H1 (cell line): ENCODE measurements around the gene SIGLEC6. TPM values are rescaled to one million over a fixed set of nuclear protein-coding genes. Genes with fewer than 3 reads are reported as not detected.

Source experiments
- CTCF ChIA-PET: fragments of 300-600 bp; sonication (Branson Sonifier 250); formaldehyde crosslinking; loops from one replicate; lab custom pipeline; 2021; ENCODE audit not compliant: partially characterized antibody; lab: Charles Lee
- POLR2A ChIA-PET: fragments of 300-600 bp; sonication (Branson Sonifier 250); formaldehyde crosslinking; loops from one replicate; lab custom pipeline; 2021; ENCODE audit warnings: inconsistent platforms; ENCODE audit not compliant: partially characterized antibody; lab: Charles Lee
- DNase-seq, 2 experiments: peaks; one replicate each; pipeline versions ENCODE4 v3.0.0 to v3.0.0-alpha.2; 2010 to 2022; ENCODE audit warnings: low spot score in 2 of 2, low read depth in 1 of 2, mixed read lengths in 1 of 2
- FAIRE-seq: peaks from 2 replicates; lab custom pipeline; 2011; peaks lifted over from hg19 to GRCh38; lab: Jason Lieb, UNC
- H2AFZ ChIP-seq: 2 replicates; pipeline ENCODE4 v1.8.1; 2012; ENCODE audit warnings: low read length, inconsistent platforms
- H2AK5ac ChIP-seq: 2 replicates; pipeline ENCODE4 v1.6.1; 2013; ENCODE audit warnings: low read depth, low read length
- H2BK120ac ChIP-seq: replicated peaks from 2 replicates; pipeline ENCODE3; 2013; ENCODE audit warnings: low read depth, low read length, inconsistent platforms
- H2BK12ac ChIP-seq: 2 replicates; pipeline ENCODE4 v1.6.1; 2013; ENCODE audit warnings: low read depth, low read length
- H2BK15ac ChIP-seq: 2 replicates; pipeline ENCODE4 v1.6.1; 2013; ENCODE audit warnings: low read length
- H2BK20ac ChIP-seq: 2 replicates; pipeline ENCODE4 v1.6.1; 2013; ENCODE audit warnings: low read length
- H2BK5ac ChIP-seq: 2 replicates; pipeline ENCODE4 v1.6.1; 2013; ENCODE audit warnings: low read depth, low read length
- H3K14ac ChIP-seq: 2 replicates; pipeline ENCODE4 v1.6.1; 2013; ENCODE audit warnings: inconsistent platforms; ENCODE audit not compliant: insufficient read length
- H3K18ac ChIP-seq: 2 replicates; pipeline ENCODE4 v1.6.1; 2013; ENCODE audit warnings: low read length; ENCODE audit errors: extremely low read depth
- H3K23ac ChIP-seq: 2 replicates; pipeline ENCODE4 v1.6.1; 2013; ENCODE audit warnings: inconsistent platforms; ENCODE audit not compliant: insufficient read length
- H3K23me2 ChIP-seq: 2 replicates; pipeline ENCODE4 v1.6.1; 2013; ENCODE audit warnings: low read depth, low read length
- H3K27ac ChIP-seq: 2 replicates; pipeline ENCODE4 v1.6.1; 2011; ENCODE audit warnings: low read depth, low read length, inconsistent platforms
- H3K27me3 ChIP-seq, 4 experiments: replicated peaks in 1 of 4; 1 replicate in 1 of 4; 2 replicates in 3 of 4; pipeline versions ENCODE4 v1.6.1 to v1.8.1; 2011 to 2013; ENCODE audit warnings: low read length in 3 of 4, mild to moderate bottlenecking in 3 of 4, inconsistent platforms in 2 of 4, mixed read lengths in 2 of 4, moderate library complexity in 1 of 4; ENCODE audit not compliant: control insufficient read depth in 3 of 4, insufficient read depth in 3 of 4; ENCODE audit errors: extremely low read depth in 1 of 4
- H3K36me3 ChIP-seq, 4 experiments: 2 replicates each; pipeline versions ENCODE4 v1.6.1 to v1.8.1; 2011 to 2013; ENCODE audit warnings: mild to moderate bottlenecking in 4 of 4, low read length in 3 of 4, moderate library complexity in 2 of 4, control low read depth in 1 of 4, inconsistent platforms in 1 of 4; ENCODE audit not compliant: insufficient read depth in 4 of 4, control insufficient read depth in 2 of 4
- H3K4ac ChIP-seq: replicated peaks from 2 replicates; pipeline ENCODE3; 2013; ENCODE audit warnings: low read length, low read depth, mixed read lengths, inconsistent platforms; ENCODE audit not compliant: insufficient read length
- H3K4me1 ChIP-seq, 4 experiments: replicated peaks in 1 of 4; 1 replicate in 1 of 4; 2 replicates in 3 of 4; pipeline versions ENCODE4 v1.6.1 to v1.8.1; 2011 to 2013; ENCODE audit warnings: low read length in 3 of 4, inconsistent platforms in 2 of 4, mixed read lengths in 1 of 4; ENCODE audit not compliant: insufficient read depth in 4 of 4, control insufficient read depth in 3 of 4
- H3K4me2 ChIP-seq, 2 experiments: 2 replicates each; pipeline versions ENCODE4 v1.6.1 to v1.8.1; 2011 to 2013; ENCODE audit warnings: low read depth in 2 of 2, low read length in 2 of 2, control low read depth in 1 of 2, inconsistent platforms in 1 of 2, mild to moderate bottlenecking in 1 of 2; ENCODE audit not compliant: insufficient read depth in 1 of 2
- H3K4me3 ChIP-seq, 4 experiments: fragments of 200-600, 300-600 bp in 1 of 4; sonication (generic), shearing (Covaris generic), sonication (Bioruptor Twin) in 1 of 4; 2 replicates each; pipeline versions ENCODE4 v1.5.1 to v1.8.1; 2011 to 2016; ENCODE audit warnings: low read length in 4 of 4, low read depth in 3 of 4, control low read depth in 2 of 4, inconsistent platforms in 2 of 4, mild to moderate bottlenecking in 2 of 4, mixed read lengths in 1 of 4, moderate library complexity in 1 of 4; ENCODE audit not compliant: insufficient read depth in 2 of 4; ENCODE audit errors: extremely low read depth in 1 of 4
- H3K56ac ChIP-seq: replicated peaks from 2 replicates; pipeline ENCODE3; 2013; ENCODE audit warnings: low read depth, mild to moderate bottlenecking, mixed read lengths, low read length, inconsistent platforms; ENCODE audit not compliant: insufficient read length
- H3K79me1 ChIP-seq: 2 replicates; pipeline ENCODE4 v1.6.1; 2013; ENCODE audit warnings: low read depth, low read length, control low read depth
- H3K79me2 ChIP-seq, 2 experiments: 2 replicates each; pipeline versions ENCODE4 v1.6.1 to v1.8.1; 2012 to 2013; ENCODE audit warnings: low read length in 2 of 2, mild to moderate bottlenecking in 2 of 2, inconsistent platforms in 1 of 2; ENCODE audit not compliant: insufficient read depth in 2 of 2, control insufficient read depth in 1 of 2
- H3K9ac ChIP-seq, 4 experiments: replicated peaks in 1 of 4; 1 replicate in 1 of 4; 2 replicates in 3 of 4; pipeline versions ENCODE4 v1.6.1 to v1.8.1; 2011 to 2013; ENCODE audit warnings: low read depth in 3 of 4, low read length in 3 of 4, control low read depth in 2 of 4, mild to moderate bottlenecking in 2 of 4, moderate library complexity in 2 of 4, inconsistent platforms in 1 of 4; ENCODE audit errors: extremely low read depth in 1 of 4
- H3K9me3 ChIP-seq, 2 experiments: 2 replicates each; pipeline versions ENCODE4 v1.6.1 to v1.8.1; 2012 to 2013; ENCODE audit warnings: mild to moderate bottlenecking in 2 of 2, moderate library complexity in 2 of 2, control low read depth in 1 of 2, inconsistent platforms in 1 of 2, low read depth in 1 of 2, low read length in 1 of 2, mixed read lengths in 1 of 2; ENCODE audit not compliant: insufficient read depth in 2 of 2
- H4K20me1 ChIP-seq, 2 experiments: replicated peaks in 1 of 2; 2 replicates each; pipeline versions ENCODE3 to v1.8.1; 2011 to 2013; ENCODE audit warnings: inconsistent platforms in 2 of 2, low read length in 2 of 2, mild to moderate bottlenecking in 1 of 2; ENCODE audit not compliant: insufficient read depth in 2 of 2, control insufficient read depth in 1 of 2
- H4K5ac ChIP-seq: 2 replicates; pipeline ENCODE4 v1.6.1; 2013; ENCODE audit warnings: low read length, low read depth, mixed read lengths, inconsistent platforms; ENCODE audit not compliant: insufficient read length
- H4K8ac ChIP-seq: 2 replicates; pipeline ENCODE4 v1.8.0; 2013; ENCODE audit warnings: mild to moderate bottlenecking, moderate library complexity, low read length, inconsistent platforms; ENCODE audit not compliant: insufficient read depth; ENCODE audit errors: extremely low read depth
- H4K91ac ChIP-seq: replicated peaks from 2 replicates; pipeline ENCODE3; 2013; ENCODE audit warnings: low read length, mixed read lengths, inconsistent platforms; ENCODE audit not compliant: insufficient read length
- BCL11A ChIP-seq, 2 experiments: IDR thresholded peaks; one replicate each; pipeline ENCODE4 v1.6.1; 2011; ENCODE audit warnings: low read depth in 2 of 2, low read length in 2 of 2, mild to moderate bottlenecking in 2 of 2
- CBX8 ChIP-seq: fragments of 300-800, 300-1000 bp; sonication (generic); IDR thresholded peaks from 2 replicates; pipeline ENCODE4 v1.7.1; 2016; ENCODE audit warnings: low read depth, low read length, borderline replicate concordance
- NANOG ChIP-seq: IDR thresholded peaks from 2 replicates; pipeline ENCODE4 v1.6.1; 2011; ENCODE audit warnings: low read length, low read depth, mild to moderate bottlenecking, inconsistent platforms; ENCODE audit not compliant: insufficient read depth, poor library complexity, severe bottlenecking
- POLR2AphosphoS5 ChIP-seq: IDR thresholded peaks from 2 replicates; pipeline ENCODE4 v1.6.1; 2011; ENCODE audit warnings: low read depth, low read length
- SIRT6 ChIP-seq: IDR thresholded peaks from one replicate; pipeline ENCODE4 v1.7.1; 2012; ENCODE audit warnings: low read length, inconsistent platforms
- WGBS, 2 experiments: shearing (Covaris generic) in 1 of 2; methylation state at CpG; one replicate each; pipeline versions ENCODE4 v1.1.6 to v1.1.7; 2013 to 2015; ENCODE audit warnings: low lambda C conversion rate in 2 of 2, mixed read lengths in 2 of 2, inconsistent platforms in 1 of 2, low coverage in 1 of 2, missing lambda C conversion rate in 1 of 2; ENCODE audit not compliant: insufficient replicate concordance in 2 of 2, insufficient coverage in 1 of 2, insufficient read length in 1 of 2; ENCODE audit errors: extremely low coverage in 1 of 2, missing lambda C conversion rate in 1 of 2; 5-methylcytosine and 5-hydroxymethylcytosine counted together
- polyA plus RNA-seq, 7 experiments: library from polyadenylated mRNA; depleted of rRNA in 3 of 7; stranded (reverse) in 5 of 7; unstranded in 2 of 7; fragments of >200 nt in 5 of 7; fragments of 200-250 nt in 2 of 7; gene quantifications; 1 replicate in 5 of 7; 2 replicates in 1 of 7; 4 replicates in 1 of 7; pipeline versions ENCODE4 v1.2.1 to v1.2.3, GENCODE V29; 2011 to 2013; ENCODE audit warnings: missing spikeins in 2 of 7, mixed read lengths in 2 of 7
- total RNA-seq: library from RNA; stranded (reverse); fragmentation: NEBNext Ultra II Directional; extraction: Animal tissue kit (Norgen Biotek cat#: 25700); gene quantifications from 2 replicates; pipeline ENCODE4 v1.2.1, GENCODE V29; 2021

The SIGLEC6 gene
- total and polyA plus RNA-seq, 2 of the 8 experiments (the other 6 are each of a cell fraction or from before 2014, with no cell fraction given), result 0.05 TPM; not detected in 1

DNA sequence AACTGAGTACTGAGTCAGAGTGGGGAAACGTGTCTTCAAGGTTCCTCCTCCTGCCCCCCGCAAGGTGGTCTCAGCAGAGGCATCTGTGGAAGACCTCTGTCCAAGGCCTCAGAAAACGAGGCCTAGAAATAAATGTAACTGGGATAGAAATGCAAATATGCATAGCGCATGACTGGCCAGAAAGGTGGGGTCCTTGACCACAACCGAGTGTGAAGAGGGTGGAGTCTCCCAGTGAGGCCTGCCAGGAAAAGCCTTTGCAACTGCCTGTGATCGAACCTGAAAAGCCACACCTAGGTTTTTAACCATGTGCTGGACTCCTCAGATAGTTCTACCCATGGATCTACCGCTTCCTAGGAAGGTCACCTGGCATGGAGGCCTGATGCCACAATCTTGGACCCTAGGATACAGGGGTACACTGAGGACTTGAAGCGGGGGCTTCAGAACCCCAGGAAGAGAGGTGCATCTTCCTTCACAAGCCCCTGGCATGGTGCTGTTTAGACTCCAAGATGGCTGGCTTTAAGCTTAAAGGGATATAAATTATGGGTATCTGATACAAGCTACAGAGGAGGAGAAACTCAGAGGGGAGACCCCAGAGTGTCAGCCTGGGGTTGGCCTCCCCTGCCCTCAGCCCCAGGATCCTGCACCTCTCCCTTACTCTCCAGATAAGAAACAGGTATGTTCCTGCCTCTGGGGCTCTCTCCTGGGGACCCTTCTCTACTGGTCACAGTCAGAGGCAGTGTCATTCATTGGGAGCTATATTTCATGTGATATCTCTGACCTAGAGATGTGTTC, 18.3 kb upstream of the SIGLEC6 start:
- no peak overlapping the region for H3K9ac ChIP-seq
- no peak overlapping the region for H2BK20ac ChIP-seq
- WGBS, 2 experiments, result 67% methylated on average over 8 of the region's 8 CpGs; no CpG with 5 or more reads in 1 of the 2 experiments
- no peak overlapping the region for H4K5ac ChIP-seq
- no peaks in the 10 kb centered on the region for H3K79me2 ChIP-seq
- FAIRE-seq (no peak), DNase-seq (no peak)
- H3K56ac ChIP-seq, result no peak overlapping the region
- H3K18ac ChIP-seq, result no peak overlapping the region
- H2AFZ ChIP-seq, result no peak overlapping the region
- no peaks in the 10 kb centered on the region for H3K79me1 ChIP-seq
- ChIA-PET POLR2A (no interaction called here), CTCF (interaction anchor here (0.8 to 1.1 kb wide), 2 partner anchors 35 to 65 kb away, joined by 3 to 4 read pairs; no protein-coding TSS in a partner anchor)
- H3K9me3 ChIP-seq, result peaks cover 21 to 44% of the 10 kb centered on the region in 2 experiments; a peak in 3 of 4 replicates
- H2BK12ac ChIP-seq, result no peak overlapping the region
- H3K23me2 ChIP-seq, result peaks cover 3% of the 10 kb centered on the region; the same call in 1 of the 2 replicates
- no peak overlapping the region for H3K4me2 ChIP-seq
- H4K8ac ChIP-seq, result no peak overlapping the region
- H3K4me1 ChIP-seq, result no peaks in the 10 kb centered on the region
- H3K4me3 ChIP-seq, result no peak overlapping the region
- no peak overlapping the region for H2AK5ac ChIP-seq
- no peak overlapping the region for H4K91ac ChIP-seq
- no peak overlapping the region for H2BK5ac ChIP-seq
- no peak overlapping the region for H2BK15ac ChIP-seq
- H3K4ac ChIP-seq, result no peak overlapping the region
- no peaks in the 10 kb centered on the region for H3K36me3 ChIP-seq
- no peaks in the 10 kb centered on the region for H3K27me3 ChIP-seq
- no peak overlapping the region for H2BK120ac ChIP-seq
- no peaks in the 10 kb centered on the region for H4K20me1 ChIP-seq
- no peak overlapping the region for H3K14ac ChIP-seq
- H3K27ac ChIP-seq, result no peak overlapping the region
- no peak overlapping the region for H3K23ac ChIP-seq
- TF ChIP-seq NANOG, result no peak
- no peak for TF ChIP-seq POLR2AphosphoS5
- no peak for TF ChIP-seq CBX8
- no peak for TF ChIP-seq BCL11A (IDR thresholded peaks at IDR 0.05; ENCODE audit: low read depth in 2 of 2, low read length in 2 of 2)
- TF ChIP-seq SIRT6, result no peak
